Measurements from ENCODE around the gene INTS15.
A peak's percentile ranks its signal among the peaks of the same experiment; 100 is the strongest.
"Not testable (repeated sequence)": the region's sequence is repeated elsewhere in the genome, so short reads cannot be mapped to it uniquely, and the experiment has no call there.

The INTS15 gene

DNA sequence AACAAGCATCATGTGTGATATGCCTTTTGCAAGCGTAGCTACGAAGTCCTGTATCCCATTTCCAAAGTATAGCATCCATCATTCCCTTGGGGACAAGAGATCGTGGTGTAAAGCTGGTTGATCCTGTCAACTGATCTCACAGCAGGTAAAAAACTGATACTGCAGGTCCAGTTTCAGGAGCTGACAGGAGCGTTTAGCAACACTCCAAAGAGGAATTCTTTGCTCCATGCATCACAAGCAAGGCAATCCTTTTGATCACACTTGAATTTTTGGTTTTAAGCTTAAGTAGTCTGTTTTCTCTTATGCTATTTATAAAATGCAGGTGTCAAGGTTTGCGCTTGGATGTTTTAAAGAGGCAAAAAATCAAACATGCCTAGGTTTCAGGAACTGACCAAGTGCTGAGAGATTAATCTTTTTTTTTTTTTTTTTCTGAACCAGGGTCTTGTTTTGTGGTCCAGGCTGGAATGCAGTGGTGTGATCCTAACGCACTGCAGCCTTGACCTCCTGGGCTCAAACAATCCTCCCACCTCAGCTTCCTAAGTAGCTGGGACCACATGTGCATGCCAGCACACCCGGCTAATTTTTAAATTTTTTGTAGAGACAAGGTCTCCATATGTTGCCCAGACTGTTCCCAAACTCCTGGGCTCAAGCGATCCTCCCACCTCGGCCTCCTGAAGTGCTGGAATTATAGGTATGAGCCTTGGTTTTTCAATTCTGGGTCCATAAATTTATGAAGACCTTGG lies 14.4 kb upstream of the INTS15 start:
- no peak for DNase-seq
- no peak for TF ChIP-seq CTCF (IDR thresholded peaks at IDR 0.05; ENCODE audit: low read depth, low read length)
- H3K27me3 ChIP-seq = no peaks in the 10 kb centered on the region
- no peaks in the 10 kb centered on the region for H3K9me3 ChIP-seq
- H3K36me3 ChIP-seq = no peaks in the 10 kb centered on the region
- H3K4me3 ChIP-seq (ENCODE audit: low read depth, low read length) = no peak overlapping the region
- no peaks in the 10 kb centered on the region for H3K4me1 ChIP-seq

DNA sequence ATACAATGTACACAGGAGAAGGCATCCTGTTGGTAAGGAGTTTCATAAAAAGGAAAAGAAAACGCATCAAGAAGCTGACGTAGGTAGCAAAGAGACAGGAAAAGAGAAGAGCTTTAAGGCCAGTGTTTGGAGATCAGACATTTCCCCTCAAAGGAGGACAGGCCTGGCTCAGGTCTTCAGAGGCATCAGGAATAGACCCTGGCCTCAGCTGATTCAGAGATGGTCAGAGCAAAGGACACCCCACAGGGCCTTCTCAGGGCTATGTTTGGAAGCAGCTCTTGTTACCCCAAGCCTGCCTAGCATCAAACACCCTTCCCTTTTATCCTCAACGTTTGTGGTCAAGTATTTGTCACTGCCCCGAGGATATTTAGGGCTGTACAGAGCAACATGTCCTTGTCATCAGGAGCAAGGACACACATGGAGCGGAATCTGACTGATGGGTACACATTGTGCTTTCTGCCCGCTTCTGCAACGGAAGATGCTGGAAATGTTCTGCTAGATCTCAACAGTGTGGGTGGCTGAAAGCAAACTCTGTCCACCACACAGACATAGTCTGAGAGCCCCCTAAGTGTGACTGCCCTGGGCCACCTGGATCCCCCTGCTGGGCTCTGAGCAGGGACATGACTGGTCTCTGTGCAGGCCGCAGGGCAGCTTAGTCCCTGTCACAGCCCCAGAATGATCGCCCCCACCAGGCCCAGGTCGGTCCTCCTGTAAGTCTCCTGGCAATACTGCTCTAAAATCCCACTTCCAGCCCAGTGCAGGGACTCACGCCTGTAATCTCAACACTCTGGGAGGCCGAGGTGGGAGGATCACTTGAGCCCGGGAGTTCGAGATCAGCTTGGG lies 13.6 kb upstream of the INTS15 start:
- Histone ChIP-seq H3K27me3 (no peaks in the 10 kb centered on the region), H3K36me3 (no peaks in the 10 kb centered on the region; the same call in none of the 2 replicates), H3K9me3 (no peaks in the 10 kb centered on the region), H3K4me3 (ENCODE audit: low read depth, low read length) (peak overlapping the region; percentile 80), H3K4me1 (no peaks in the 10 kb centered on the region)
- peak; percentile 17; the same call in 1 of the 2 replicates for TF ChIP-seq CTCF (IDR thresholded peaks at IDR 0.05; ENCODE audit: low read depth, low read length)
- peak; percentile 27 for DNase-seq

DNA sequence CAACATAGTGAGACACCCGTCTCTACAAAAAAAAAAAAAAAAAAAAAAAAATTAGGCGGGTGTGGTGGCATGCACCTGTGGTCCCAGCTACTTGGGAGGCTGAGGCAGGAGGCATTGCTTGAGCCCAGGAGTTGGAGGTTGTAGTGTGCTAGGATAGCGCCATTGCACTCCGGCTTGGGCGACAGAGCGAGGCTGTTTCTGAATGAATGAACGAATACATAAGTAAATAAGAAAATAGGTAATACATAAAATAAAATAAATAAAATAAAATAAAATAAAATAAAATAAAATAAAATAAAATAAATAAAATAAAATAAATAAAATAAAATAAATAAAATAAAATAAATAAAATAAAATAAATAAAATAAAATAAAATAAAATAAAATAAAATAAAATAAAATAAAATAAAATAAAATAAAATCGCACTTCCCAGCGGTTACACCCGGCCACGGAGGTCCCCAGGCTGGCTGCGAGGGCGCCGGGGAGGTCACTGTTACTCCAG lies 12.9 kb upstream of the INTS15 start:
- not testable (repeated sequence) for H3K9me3 ChIP-seq, H3K4me1 ChIP-seq, DNase-seq, H3K36me3 ChIP-seq, H3K27me3 ChIP-seq
- peak overlapping the region; percentile 80 for H3K4me3 ChIP-seq (ENCODE audit: low read depth, low read length)

- peak within 1 kb of the TSS; percentile 80 for H3K4me3 ChIP-seq (ENCODE audit: low read depth, low read length)
- H3K4me1 ChIP-seq = no peaks in the 10 kb centered on the region
Measured at GRCh38 chr7:6577369-6578113, 12.3 kb upstream of the INTS15 start, which contains the start of gene ZDHHC4. Gene ZDHHC4 (plus strand): TSS chr7:6577454. CDS start chr7:6580562, 3,108 bp downstream.

DNA sequence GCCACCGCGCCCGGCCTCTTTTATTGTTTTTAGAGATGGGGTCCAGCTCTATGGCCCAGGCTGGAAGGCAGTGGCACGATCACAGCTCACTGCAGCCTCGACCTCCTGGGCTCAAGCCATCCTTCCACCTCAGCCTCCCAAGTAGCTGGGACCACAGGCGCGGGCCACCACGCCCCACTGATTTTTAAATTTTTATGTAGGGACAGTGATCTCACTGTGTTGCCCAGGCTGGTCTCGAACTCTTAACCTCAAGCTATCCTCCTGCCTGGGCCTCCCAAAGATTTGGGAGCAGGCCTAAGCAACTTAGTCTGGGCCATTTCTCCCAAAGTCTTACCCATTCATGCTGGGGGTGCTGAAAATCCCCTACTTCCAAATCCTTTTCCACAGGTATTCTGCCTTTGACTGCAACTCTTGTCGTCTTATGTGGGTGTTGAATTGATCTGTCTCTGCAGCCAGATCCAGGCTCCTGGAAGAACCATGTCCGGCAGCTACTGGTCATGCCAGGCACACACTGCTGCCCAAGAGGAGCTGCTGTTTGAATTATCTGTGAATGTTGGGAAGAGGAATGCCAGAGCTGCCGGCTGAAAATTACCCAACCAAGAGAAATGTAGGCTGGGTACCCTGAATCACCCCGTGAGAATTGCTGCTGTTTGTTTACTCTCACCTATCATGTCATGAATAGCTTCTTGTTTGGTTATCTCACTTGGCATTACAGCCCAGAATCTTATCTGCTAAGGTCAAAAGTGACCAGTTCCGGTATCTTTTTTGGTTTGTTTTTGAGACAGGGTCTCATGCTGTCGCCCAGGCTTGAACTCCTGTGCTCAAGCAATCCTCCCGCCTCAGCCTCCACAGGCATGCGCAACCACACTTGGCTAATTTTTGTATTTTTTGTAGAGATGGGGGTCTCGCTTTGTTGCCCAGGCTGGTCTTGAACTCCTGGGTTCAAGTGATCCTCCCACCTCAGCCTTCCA lies 11.4 kb upstream of the INTS15 start:
- Histone ChIP-seq H3K4me3 (ENCODE audit: low read depth, low read length) (peak overlapping the region; percentile 80), H3K9me3 (no peaks in the 10 kb centered on the region), H3K4me1 (no peaks in the 10 kb centered on the region), H3K27me3 (no peaks in the 10 kb centered on the region), H3K36me3 (peaks cover 15% of the 10 kb centered on the region)
- DNase-seq = no peak
- TF ChIP-seq CTCF (IDR thresholded peaks at IDR 0.05; ENCODE audit: low read depth, low read length) = no peak

More at GRCh38 chr7:6577369-6578113, 12.3 kb upstream of the INTS15 start, which contains the start of gene ZDHHC4:
- TF ChIP-seq CTCF (IDR thresholded peaks at IDR 0.05; ENCODE audit: low read depth, low read length) = no peak
- H3K36me3 ChIP-seq = peaks cover 7% of the 10 kb centered on the region
- no peaks in the 10 kb centered on the region for H3K27me3 ChIP-seq
- no peaks in the 10 kb centered on the region for H3K9me3 ChIP-seq
- peak; percentile 93 for DNase-seq
